Esophagus muscularis mucosa (tissue), 4 donors: ENCODE measurements around the gene ERN2.

Experiments
- EP300 ChIP-seq: sonication (generic); formaldehyde crosslinking; IDR thresholded peaks from one replicate; pipeline ENCODE4 v1.6.1; 2017; ENCODE audit warnings: antibody characterized with exemption
- POLR2A ChIP-seq: fragments of 450-650 bp; IDR thresholded peaks from one replicate; pipeline ENCODE4 v1.6.1; 2017; ENCODE audit warnings: antibody characterized with exemption, moderate library complexity, mild to moderate bottlenecking, low read depth
- TF ChIP-seq, protein P1 (sequence below), 3 experiments: fragments of 200-600 bp in 2 of 3; fragments of 450-650 bp in 1 of 3; sonication (generic) in 2 of 3; IDR thresholded peaks; one replicate each; pipeline ENCODE4 v1.5.1; 2017 to 2019; ENCODE audit warnings: antibody characterized with exemption in 3 of 3, mild to moderate bottlenecking in 2 of 3, moderate library complexity in 1 of 3

DNA sequence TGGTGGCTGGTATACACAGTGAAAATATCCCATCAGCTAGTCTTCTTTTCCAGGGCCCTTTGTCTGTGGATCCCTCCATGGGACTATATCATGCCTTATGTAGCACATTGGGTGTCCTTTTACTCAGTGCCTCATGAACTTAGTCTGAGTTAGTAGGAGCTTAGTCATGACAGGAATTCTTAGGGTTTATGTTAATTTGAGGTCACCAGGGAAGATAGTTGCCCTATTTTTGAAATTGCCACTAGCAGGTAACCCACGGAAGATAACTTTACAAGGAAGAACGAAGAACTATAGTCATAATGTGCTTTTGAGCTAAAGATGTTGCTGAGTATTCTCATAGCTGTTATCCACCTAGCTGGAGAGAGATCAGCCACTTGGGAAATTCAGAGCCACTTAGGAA lies 49.1 kb downstream of the ERN2 start:
- TF ChIP-seq POLR2A (no peak), EP300 (no peak)
- TF ChIP-seq, protein P1, sequence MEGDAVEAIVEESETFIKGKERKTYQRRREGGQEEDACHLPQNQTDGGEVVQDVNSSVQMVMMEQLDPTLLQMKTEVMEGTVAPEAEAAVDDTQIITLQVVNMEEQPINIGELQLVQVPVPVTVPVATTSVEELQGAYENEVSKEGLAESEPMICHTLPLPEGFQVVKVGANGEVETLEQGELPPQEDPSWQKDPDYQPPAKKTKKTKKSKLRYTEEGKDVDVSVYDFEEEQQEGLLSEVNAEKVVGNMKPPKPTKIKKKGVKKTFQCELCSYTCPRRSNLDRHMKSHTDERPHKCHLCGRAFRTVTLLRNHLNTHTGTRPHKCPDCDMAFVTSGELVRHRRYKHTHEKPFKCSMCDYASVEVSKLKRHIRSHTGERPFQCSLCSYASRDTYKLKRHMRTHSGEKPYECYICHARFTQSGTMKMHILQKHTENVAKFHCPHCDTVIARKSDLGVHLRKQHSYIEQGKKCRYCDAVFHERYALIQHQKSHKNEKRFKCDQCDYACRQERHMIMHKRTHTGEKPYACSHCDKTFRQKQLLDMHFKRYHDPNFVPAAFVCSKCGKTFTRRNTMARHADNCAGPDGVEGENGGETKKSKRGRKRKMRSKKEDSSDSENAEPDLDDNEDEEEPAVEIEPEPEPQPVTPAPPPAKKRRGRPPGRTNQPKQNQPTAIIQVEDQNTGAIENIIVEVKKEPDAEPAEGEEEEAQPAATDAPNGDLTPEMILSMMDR (IDR thresholded peaks at IDR 0.05): no peak
